SK-N-SH treated with all-trans-retinoic acid at 6 μM for 48 hours (cell line): ENCODE data around the gene ZNF771.

Source experiments
- ATAC-seq: fragments of 200-7000 bp; cut with Tn5 transposase; 3 replicates; pipeline ENCODE4 v1.9.1; 2020; ENCODE audit warnings: mild to moderate bottlenecking, moderate library complexity
- ARNTL ChIP-seq: fragments of 450-650 bp; formaldehyde crosslinking; IDR thresholded peaks from 2 replicates; pipeline ENCODE4 v1.5.0; 2020; ENCODE audit warnings: low read depth, mild to moderate bottlenecking, moderate library complexity, borderline replicate concordance
- BACH2 ChIP-seq: fragments of 250-450 bp; sonication (Bioruptor Pico); IDR thresholded peaks from 2 replicates; pipeline ENCODE4 v1.9.0; 2021; ENCODE audit warnings: mild to moderate bottlenecking, borderline replicate concordance
- CREB5 ChIP-seq: fragments of 250-450 bp; sonication (Bioruptor Pico); IDR thresholded peaks from 2 replicates; pipeline ENCODE4 v1.5.1; 2020; ENCODE audit warnings: low read depth, mild to moderate bottlenecking, moderate library complexity
- CSDC2 ChIP-seq: fragments of 250-450 bp; sonication (Bioruptor Pico); IDR thresholded peaks from 2 replicates; pipeline ENCODE4 v1.5.0; 2020; ENCODE audit warnings: mild to moderate bottlenecking, moderate library complexity
- CSRNP3 ChIP-seq: fragments of 250-450 bp; sonication (Bioruptor Pico); IDR thresholded peaks from 2 replicates; pipeline ENCODE4 v1.5.1; 2021; ENCODE audit warnings: mild to moderate bottlenecking, moderate library complexity
- ESRRG ChIP-seq: fragments of 250-450 bp; sonication (Bioruptor Pico); IDR thresholded peaks from 2 replicates; pipeline ENCODE4 v1.6.1; 2021; ENCODE audit warnings: mild to moderate bottlenecking
- GLIS3 ChIP-seq: fragments of 250-450 bp; sonication (Bioruptor Pico); IDR thresholded peaks from 2 replicates; pipeline ENCODE4 v1.5.0; 2020; ENCODE audit warnings: mild to moderate bottlenecking, moderate library complexity
- OSR1 ChIP-seq: fragments of 250-450 bp; sonication (Bioruptor Pico); IDR thresholded peaks from 2 replicates; pipeline ENCODE4 v1.8.0; 2022; ENCODE audit warnings: moderate library complexity, mild to moderate bottlenecking, inconsistent platforms
- PATZ1 ChIP-seq: fragments of 250-450 bp; sonication (Bioruptor Pico); IDR thresholded peaks from 2 replicates; pipeline ENCODE4 v1.8.0; 2020; ENCODE audit warnings: mild to moderate bottlenecking, moderate library complexity, borderline replicate concordance
- POU6F1 ChIP-seq: fragments of 250-450 bp; sonication (Bioruptor Pico); IDR thresholded peaks from 2 replicates; pipeline ENCODE4 v1.8.0; 2021; ENCODE audit warnings: low read depth, mild to moderate bottlenecking, moderate library complexity, borderline replicate concordance
- PPARA ChIP-seq: fragments of 250-450 bp; sonication (Bioruptor Pico); IDR thresholded peaks from 2 replicates; pipeline ENCODE4 v1.5.0; 2020; ENCODE audit warnings: mild to moderate bottlenecking, borderline replicate concordance
- RARB ChIP-seq: fragments of 250-450 bp; sonication (Bioruptor Pico); IDR thresholded peaks from 2 replicates; pipeline ENCODE4 v1.8.0; 2021; ENCODE audit warnings: mild to moderate bottlenecking, moderate library complexity
- SNAI2 ChIP-seq: fragments of 250-450 bp; sonication (Bioruptor Pico); IDR thresholded peaks from 2 replicates; pipeline ENCODE4 v1.5.0; 2020; ENCODE audit warnings: mild to moderate bottlenecking, moderate library complexity
- ZFP3 ChIP-seq: fragments of 250-450 bp; sonication (Bioruptor Pico); IDR thresholded peaks from 2 replicates; pipeline ENCODE4 v1.5.0; 2020; ENCODE audit warnings: mild to moderate bottlenecking, moderate library complexity
- ZNF565 ChIP-seq: fragments of 450-650 bp; formaldehyde crosslinking; conservative IDR thresholded peaks from 2 replicates; pipeline ENCODE4 v1.5.0; 2020; ENCODE audit warnings: low read depth, mild to moderate bottlenecking, moderate library complexity
- ZNF70 ChIP-seq: fragments of 450-650 bp; formaldehyde crosslinking; IDR thresholded peaks from 2 replicates; pipeline ENCODE4 v1.5.0; 2020; ENCODE audit warnings: mild to moderate bottlenecking, moderate library complexity
- ZNF8 ChIP-seq: fragments of 450-650 bp; formaldehyde crosslinking; IDR thresholded peaks from 2 replicates; pipeline ENCODE4 v1.5.0; 2020; ENCODE audit warnings: mild to moderate bottlenecking, moderate library complexity

The ZNF771 gene

GRCh38 chr16:30428055-30428454 is 20.6 kb downstream of the ZNF771 start:
- ATAC-seq = no peak
- no peak for TF ChIP-seq ZNF70 (CRISPR knock-in tag)
- TF ChIP-seq GLIS3 (CRISPR knock-in tag) = no peak
- TF ChIP-seq ZNF565 = no peak
- TF ChIP-seq CREB5 (CRISPR knock-in tag) = no peak
- no peak for TF ChIP-seq PATZ1 (CRISPR knock-in tag)
- no peak for TF ChIP-seq SNAI2
- no peak for TF ChIP-seq BACH2
- no peak for TF ChIP-seq ZFP3
- TF ChIP-seq PPARA (CRISPR knock-in tag) = no peak

GRCh38 chr16:30429418-30429677 is 21.9 kb downstream of the ZNF771 start:
- ATAC-seq = peak; percentile 16
- no peak for TF ChIP-seq ZFP3
- no peak for TF ChIP-seq ARNTL (CRISPR knock-in tag)
- no peak for TF ChIP-seq SNAI2
- TF ChIP-seq CSDC2 (CRISPR knock-in tag) = no peak
- TF ChIP-seq OSR1 (CRISPR knock-in tag) = no peak
- TF ChIP-seq RARB (CRISPR knock-in tag) = no peak
- TF ChIP-seq ZNF70 (CRISPR knock-in tag) = no peak
- no peak for TF ChIP-seq BACH2
- TF ChIP-seq CSRNP3 (CRISPR knock-in tag) = no peak

GRCh38 chr16:30429678-30430427 is 22.4 kb downstream of the ZNF771 start, which contains the start of gene DCTPP1:
Gene DCTPP1 (minus strand): TSS chr16:30430030. CDS start chr16:30429980, 50 bp downstream.
- TF ChIP-seq ZNF8 = no peak
- TF ChIP-seq PATZ1 (CRISPR knock-in tag) = no peak
- TF ChIP-seq POU6F1 (CRISPR knock-in tag) = 0 out of 2 replicates have a peak, but pooled peaks have one; percentile 31
- TF ChIP-seq SNAI2 = no peak; the same call in 1 of the 2 replicates
- no peak for TF ChIP-seq ESRRG (CRISPR knock-in tag)
- no peak for TF ChIP-seq GLIS3 (CRISPR knock-in tag)
- no peak for TF ChIP-seq CSRNP3 (CRISPR knock-in tag)
- no peak for TF ChIP-seq CREB5 (CRISPR knock-in tag)
- peak; percentile 68; the same call in 1 of the 2 replicates for TF ChIP-seq ZNF70 (CRISPR knock-in tag)
- ATAC-seq = peak; percentile 99
